ENCODE data around the gene EVX2.
A peak's percentile ranks its signal among the peaks of the same experiment; 100 is the strongest.

DNA sequence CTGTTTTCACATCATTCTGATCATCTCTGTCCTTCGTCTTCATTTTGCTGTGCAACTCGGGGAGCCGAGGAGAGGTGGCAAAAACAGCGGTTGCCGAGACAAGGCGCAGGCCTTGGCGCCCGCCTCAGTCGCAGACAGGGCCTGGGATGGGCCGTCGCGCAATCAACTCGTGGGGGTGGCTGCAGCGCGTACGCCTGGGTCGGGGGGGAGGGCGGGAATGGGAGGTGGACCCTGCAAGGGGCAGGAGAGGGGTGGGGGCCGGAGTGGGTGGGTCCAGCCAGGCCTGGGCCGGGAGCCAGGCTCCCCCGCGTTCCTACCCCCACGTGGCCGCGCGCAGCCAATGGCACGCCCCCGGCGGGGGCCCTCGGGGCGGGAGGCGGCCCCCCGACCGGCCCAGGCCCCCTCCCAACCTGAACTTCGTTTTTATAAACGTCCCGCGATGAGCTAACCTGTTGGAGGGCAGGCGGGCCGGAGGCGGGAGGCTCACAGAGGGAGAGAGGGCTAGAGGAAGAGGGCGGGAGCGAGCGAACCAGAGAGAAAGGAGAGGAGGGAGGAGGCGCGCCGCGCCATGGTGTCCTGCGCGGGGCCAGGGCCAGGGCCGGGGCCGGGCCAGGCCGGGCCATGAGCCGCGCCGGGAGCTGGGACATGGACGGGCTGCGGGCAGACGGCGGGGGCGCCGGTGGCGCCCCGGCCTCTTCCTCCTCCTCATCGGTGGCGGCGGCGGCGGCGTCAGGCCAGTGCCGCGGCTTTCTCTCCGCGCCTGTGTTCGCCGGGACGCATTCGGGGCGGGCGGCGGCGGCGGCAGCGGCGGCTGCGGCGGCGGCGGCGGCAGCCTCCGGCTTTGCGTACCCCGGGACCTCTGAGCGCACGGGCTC, 8.7 kb upstream of the EVX2 start, which contains the start of gene HOXD13:
- TF ChIP-seq, protein P1, sequence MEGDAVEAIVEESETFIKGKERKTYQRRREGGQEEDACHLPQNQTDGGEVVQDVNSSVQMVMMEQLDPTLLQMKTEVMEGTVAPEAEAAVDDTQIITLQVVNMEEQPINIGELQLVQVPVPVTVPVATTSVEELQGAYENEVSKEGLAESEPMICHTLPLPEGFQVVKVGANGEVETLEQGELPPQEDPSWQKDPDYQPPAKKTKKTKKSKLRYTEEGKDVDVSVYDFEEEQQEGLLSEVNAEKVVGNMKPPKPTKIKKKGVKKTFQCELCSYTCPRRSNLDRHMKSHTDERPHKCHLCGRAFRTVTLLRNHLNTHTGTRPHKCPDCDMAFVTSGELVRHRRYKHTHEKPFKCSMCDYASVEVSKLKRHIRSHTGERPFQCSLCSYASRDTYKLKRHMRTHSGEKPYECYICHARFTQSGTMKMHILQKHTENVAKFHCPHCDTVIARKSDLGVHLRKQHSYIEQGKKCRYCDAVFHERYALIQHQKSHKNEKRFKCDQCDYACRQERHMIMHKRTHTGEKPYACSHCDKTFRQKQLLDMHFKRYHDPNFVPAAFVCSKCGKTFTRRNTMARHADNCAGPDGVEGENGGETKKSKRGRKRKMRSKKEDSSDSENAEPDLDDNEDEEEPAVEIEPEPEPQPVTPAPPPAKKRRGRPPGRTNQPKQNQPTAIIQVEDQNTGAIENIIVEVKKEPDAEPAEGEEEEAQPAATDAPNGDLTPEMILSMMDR (IDR thresholded peaks at IDR 0.05): peak in 1 of 4 experiments; percentile 4
- TF ChIP-seq POLR2A (IDR thresholded peaks at IDR 0.05) (peak; percentile 99), POLR2AphosphoS5 (IDR thresholded peaks at IDR 0.05) (peak; percentile 90)

All from prostate gland (tissue), 2 donors.